GDM1 (cell line): Measurements from ENCODE around the gene RBM20.
"Not testable (repeated sequence)": the region's sequence is repeated elsewhere in the genome, so short reads cannot be mapped to it uniquely, and the experiment has no call there.

ENCODE experiments used
- DNase-seq: peaks from one replicate; lab custom pipeline; 2025; lab: John Stamatoyannopoulos, UW

The RBM20 gene

DNA sequence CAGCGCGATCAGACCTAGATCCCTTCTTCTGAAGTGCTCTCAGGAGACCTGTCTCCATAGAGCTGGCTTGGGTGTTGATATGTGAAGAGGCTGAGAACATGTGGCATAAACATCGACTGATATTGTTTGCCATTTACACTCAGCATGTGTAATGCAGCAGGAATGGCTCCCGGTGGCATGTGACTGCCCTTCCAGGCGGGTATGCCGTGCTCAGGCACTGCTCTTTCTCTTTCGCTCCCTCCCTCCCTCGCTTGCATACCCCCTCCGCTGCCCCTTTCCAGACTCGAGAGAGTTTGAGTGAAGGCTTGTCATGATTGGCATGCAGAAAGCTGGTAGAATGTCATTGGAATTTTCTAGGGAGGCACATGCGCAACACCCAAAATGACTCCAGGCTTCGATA is 120.2 kb downstream of the RBM20 start:
- DNase-seq = no peak

DNA sequence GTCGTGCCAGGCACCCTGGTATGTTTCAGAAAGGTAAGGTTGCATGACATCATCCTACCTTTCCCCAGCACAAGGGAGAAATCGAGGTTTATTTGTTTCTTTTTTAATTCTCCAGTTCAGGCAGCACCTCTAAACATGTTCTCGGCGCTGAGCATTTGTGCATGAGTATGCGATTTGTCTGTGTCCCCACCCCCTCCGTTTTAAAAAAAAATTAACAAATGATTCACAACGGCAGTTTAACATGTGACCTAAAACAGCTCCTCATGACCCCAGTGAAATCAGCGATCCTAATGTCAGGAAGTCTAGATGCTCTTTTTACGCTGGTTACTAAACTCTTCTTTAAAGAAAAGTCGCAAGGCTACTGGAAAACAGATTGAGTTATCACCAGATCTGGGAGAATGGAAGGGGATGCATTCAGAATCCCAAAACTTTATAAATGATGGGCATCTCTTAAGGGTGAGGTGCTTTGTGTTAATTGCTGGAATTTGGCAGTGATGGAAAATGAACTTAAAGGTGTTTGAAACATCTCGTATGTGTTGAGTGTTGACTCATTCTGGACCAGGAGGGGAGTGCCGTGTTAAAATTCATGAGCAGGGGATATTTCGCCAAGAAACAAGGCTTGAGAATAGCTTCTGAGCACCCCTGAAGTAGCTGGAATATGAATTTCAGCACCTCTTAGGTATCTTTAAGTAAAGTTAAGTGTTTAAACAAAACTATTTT is 120.8 kb downstream of the RBM20 start:
- no peak for DNase-seq

DNA sequence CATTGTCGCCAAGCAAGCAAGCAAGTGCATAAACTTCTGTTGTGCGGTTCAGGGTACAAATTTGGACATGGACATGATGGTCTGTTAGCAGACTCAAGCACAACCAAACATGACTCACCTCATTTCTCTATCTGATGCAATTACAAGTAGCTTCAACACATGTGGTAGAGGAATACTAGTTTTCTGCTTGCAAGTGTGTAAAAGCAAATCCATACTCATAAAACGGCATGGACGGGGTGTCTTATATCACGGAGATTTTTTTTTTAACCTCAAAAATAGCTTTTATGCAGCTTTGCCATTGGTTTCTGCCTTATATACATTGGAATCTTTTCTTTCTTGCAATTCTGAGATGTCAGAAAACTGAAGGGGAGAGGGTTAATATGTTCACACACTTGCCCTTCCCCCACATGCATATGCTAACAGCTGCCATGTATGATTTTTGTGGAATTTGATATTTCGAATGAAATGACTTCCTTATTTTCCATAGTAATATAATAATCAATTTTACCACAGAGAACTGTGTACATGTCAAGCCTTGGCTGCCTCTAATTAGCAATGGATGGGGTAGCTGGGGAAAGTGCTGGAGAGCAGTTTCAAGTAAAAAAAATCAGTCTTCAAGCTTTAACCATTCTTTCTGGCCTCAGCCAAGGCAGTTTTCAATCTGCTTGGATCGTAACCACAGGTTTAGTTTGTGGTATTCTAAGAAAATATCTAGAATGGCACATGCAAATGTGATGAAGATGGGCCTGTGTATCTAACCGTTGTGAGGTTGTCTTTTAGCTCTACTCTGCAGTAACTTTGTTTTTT is 121.6 kb downstream of the RBM20 start:
- DNase-seq = no peak

DNA sequence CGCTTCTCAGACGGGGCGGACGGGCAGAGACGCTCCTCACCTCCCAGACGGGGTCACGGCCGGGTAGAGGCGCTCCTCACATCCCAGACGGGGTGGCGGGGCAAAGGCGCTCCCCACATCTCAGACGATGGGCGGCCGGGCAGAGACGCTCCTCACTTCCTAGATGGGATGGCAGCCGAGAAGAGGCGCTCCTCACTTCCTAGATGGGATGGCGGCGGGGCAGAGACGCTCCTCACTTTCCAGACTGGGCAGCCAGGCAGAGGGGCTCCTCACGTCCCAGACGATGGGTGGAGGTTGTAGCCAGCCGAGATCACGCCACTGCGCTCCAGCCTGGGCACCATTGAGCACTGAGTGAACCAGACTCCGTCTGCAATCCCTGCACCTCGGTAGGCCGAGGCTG is 123.5 kb downstream of the RBM20 start:
- not testable (repeated sequence) for DNase-seq

DNA sequence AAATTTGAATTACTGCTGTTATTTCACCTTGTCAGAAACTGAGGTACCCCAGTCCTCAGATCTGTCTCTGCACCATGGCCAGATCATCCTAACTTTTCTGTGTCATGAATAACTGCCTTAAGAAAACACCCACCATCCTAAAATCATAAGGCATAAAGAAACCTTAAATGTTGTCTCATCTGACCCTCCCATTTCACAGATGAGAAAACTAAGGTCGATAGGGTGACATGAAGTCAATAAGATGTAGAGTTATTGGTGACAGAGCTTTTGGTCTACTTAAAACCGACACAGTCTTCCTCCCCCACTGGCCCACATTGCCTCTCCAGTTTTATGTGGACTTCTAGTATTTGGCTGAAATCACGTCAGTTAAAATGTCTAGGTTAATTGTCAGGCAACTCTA is 126.1 kb downstream of the RBM20 start:
- no peak for DNase-seq

DNA sequence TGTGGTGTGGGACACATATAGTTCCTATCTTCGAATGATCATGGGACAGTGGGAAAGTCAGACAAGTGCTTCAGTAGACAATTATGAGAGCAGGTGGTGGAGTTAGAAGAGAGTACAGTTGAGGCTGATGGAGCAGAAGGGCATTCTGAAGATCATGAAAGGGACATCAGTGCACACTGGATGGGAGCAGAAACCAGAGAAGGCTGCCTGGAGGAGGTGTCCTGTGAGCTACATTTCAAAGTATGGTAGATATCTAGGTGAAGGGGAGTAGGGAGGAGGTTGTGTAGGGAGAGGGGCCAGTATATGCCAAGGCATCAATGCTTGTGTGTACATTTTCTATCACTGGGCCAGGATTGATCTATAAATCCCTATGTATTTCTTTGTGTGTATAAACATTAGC is 127.3 kb downstream of the RBM20 start:
- no peak for DNase-seq

DNA sequence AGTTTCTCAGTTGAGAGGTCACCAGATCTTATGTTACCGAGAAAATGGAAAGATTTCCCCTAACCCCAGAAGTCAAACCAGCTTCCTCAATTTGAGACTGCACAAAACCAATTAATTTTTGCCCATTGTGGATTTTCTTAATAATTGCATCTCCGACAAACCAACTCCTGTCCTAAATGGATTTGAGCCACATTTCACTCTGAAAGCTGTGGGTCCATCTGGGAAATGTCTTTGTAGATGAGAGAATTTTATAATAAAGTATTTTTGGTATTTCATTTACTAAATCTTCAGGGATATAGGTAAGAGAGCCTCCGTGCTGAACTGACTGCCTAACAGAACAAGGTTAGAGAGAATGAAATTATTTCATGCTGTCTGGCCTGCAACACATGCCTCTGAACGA is 127.9 kb downstream of the RBM20 start:
- no peak for DNase-seq

DNA sequence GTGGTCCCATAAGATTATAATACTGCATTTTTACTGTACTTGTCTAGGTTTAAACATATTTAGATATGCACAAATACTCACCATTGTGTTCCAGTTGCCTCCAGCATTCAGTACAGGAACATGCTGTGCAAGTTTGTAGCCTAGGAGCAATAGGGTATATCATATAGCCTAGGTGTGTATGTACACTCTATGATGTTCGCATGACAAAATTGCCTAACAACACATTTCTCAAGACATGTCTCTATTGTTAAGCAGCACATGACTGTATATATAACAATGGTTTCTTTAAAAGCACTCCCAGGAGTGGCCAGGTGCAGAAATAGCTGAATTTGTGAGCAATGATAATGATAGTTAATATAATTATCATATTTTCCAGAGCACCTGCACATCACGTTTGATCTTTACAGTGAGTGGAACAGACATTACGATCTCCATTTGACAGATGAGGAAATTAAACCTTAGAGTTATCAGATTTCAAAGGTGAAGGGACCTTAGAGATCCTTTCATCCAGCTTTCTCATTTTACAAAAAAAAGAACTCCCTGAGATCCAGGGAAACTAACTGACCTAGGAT is 128.4 kb downstream of the RBM20 start:
- no peak for DNase-seq

DNA sequence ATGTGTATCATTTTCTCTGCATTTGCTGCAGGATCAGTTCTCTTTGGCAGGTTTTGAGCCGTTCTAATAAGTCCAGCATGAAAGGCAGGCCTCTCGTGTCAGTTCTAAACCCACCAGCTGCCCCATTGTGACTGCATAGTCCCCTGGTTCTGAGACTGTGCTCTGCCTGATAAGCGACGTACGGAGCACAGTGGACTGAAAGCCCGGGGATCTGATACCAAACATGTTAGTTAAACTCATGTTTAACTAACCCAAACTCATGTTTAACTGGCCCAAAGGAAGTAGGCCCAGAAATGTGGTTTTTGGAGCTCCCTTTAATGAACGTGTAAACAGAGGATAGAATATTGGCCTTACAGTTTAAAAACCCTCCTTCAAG is 129.5 kb downstream of the RBM20 start:
- DNase-seq = no peak

DNA sequence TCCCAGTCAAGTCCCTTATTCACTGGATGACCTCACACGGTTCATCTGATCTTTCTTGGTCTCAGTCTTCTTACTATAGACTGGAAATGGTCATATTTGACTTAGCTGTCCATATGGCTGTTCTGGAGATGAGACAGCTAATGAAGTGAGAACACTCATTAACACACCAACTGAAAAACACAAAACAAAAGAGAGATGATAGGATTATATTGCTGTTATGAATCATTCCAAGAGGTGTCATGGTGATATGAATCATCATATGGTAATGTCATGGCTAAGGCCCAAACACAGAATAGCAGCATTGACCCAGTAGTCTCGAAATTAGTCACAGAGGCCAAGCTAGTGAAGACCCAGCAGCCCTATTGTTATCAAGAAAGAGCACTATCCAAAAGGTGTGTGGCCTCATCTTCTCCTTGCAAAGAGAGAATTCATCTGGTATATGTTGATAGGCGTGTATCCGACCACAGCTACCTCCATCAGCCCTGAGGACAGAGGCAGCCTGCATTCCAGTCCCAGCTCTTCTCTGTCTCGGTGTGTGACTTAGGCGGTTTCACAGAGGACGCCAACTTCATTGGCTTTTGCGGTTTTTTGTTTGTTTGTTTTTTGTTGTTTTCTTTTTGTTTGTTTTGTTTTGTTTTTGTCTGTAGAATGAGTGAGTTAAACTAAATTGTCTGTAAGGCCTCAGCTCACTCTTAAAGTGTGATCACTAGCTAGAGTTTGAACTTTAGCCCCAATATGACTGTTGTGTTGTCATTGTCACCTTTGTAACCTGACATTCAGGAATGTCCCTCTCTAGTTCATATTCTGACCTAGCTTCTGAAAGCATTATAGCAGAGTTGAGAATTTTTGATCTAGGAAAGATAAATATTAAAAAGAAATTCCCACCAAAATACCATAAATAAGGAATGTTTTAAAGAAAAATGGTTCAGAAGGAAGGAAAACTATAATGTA is 130.2 kb downstream of the RBM20 start:
- no peak for DNase-seq

DNA sequence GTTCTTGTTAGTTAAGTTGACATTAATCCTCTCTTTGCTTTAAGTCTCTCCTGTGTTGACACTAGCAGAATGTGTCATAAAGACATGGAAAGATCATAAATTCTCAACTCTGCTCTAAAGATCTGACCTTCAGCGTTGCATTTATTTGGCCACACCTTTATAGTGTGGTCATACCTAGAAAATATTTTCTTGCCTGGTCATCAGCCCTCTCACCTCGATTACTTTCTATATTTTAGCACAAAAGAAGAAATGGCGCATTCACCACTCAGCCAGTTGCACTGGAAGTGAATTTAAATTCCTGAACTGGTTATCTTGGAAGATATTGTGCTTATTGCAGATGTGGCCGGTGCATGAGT is 130.9 kb downstream of the RBM20 start:
- no peak for DNase-seq

DNA sequence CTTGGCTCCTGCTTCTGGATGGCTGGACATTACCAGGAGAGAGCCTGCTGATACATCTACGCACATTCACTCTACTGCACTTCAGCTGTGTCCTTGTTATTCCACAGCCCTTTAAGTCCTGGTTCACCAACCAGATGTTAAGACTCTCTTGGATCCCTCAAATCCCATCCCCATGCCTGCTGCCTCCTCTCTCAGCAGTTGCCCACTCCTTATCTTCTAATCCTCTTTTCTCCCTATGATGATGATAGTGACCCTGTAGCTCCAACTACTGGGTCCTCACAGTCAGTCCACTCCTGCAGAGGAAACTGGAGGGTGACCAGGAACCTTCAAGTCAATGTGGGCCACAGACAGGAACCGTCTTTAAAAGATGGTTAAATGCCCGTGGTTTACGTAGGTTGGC is 131.3 kb downstream of the RBM20 start:
- DNase-seq = no peak

DNA sequence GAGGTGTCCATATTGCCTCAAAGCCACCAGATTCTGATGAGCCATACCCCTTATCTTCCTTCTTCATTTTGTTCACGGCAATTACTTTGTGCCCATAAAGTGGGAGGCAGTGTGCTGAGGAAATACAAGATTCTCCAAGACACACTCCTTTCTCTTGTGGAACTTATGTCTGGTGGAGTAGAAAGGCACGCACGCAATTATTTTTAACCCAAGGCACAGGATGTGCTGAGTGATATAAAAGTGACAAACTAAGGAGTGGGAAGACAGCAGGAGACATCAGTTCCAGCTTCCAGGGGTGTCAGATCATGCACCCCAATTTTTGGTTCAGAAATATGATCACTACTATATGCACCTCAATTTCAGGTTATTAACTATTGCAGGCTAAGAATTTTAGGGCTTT is 132.9 kb downstream of the RBM20 start:
- DNase-seq = no peak

DNA sequence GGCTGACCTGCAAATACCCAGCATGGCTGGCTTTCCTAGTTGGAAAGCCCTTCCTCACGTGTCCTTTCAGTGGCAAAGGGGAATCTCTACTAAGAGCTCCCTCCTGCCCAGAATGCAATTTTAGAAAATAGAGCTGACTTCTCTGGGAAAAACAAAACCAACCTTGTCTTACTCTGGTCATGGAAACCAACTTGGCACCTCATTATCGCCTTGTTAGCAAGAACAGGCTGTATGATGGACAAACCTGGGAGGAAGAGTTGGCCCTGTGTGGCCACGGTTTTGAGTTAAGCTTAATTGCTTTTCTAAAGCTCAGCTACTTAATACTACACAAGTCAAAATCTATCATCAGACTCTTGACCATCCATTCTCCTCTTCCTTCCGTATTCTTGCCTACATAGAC is 133.5 kb downstream of the RBM20 start:
- DNase-seq = no peak

DNA sequence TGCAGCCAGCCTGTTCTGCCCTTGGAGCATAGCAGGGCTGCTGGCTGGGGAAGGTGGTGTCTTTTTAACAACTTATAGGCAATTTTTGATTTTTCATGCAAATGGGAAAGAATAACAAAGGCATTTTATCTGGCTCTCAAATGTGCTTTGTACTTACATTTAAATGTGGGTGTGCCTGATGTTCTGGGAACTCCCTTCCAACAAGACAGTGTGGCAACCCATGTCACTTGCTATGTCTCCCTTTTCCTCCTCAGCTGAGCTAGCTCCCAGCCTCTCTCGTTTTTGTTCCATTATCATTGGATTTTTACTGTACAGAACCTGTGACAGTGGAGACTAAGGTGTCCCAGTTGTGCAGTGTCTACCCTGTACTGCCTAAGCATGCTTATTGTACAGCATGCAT is 134.1 kb downstream of the RBM20 start:
- DNase-seq = no peak

DNA sequence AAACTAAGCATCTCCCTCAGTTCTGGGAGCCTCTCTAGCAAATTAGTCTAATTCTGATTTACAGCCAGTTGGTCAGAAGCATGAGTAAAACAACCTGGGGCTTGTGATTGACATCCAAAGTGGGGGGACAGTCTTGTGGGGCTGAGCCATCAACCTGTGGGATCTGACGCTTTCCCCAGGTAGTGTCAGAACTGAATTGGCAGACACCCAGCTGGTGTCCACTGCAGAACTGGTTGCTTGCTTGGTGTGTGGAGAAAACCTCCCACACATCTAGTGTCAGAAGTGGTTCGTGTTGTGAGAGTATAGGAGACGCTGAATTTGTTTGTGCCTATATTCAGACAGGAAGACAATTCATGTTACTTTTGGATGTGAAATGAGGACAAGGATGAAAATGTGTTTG is 135.4 kb downstream of the RBM20 start:
- DNase-seq = no peak

DNA sequence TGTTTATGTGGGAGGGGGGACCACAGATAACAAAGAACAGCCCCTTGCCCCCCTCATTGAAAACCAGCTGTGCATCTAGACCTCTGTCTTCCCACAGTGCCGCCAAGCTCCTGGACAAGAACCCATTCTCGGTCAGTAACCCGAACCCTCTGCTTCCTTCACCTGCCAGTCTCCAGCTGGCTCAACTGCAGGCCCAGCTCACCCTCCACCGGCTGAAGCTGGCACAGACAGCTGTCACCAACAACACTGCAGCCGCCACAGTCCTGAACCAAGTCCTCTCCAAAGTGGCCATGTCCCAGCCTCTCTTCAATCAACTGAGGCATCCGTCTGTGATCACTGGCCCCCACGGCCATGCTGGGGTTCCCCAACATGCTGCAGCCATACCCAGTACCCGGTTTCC is 136.6 kb downstream of the RBM20 start:
- no peak for DNase-seq

DNA sequence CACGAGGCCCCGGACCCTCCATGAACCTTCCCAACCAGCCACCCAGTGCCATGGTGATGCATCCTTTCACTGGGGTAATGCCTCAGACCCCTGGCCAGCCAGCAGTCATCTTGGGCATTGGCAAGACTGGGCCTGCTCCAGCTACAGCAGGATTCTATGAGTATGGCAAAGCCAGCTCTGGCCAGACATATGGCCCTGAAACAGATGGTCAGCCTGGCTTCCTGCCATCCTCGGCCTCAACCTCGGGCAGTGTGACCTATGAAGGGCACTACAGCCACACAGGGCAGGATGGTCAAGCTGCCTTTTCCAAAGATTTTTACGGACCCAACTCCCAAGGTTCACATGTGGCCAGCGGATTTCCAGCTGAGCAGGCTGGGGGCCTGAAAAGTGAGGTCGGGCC is 137.0 kb downstream of the RBM20 start:
- DNase-seq = no peak

DNA sequence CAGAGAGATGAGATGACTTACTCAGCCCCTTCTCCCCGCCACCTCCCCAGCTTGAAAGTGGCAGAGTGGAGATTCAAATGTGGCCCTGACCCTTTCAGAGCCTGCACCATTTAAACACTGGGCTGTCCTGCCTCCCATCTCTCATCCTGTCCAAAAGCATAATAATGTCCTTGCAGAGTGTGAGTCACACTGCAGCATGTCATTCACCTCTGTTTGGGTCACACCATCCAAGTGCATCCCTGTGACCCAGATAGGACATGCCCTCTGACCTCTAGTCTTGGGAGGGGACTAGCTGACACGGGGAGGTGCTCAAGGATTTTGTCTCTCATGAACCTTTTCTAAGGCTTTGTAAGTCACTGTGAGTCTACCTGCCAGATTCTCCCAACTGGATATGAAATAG is 138.5 kb downstream of the RBM20 start:
- DNase-seq = no peak

DNA sequence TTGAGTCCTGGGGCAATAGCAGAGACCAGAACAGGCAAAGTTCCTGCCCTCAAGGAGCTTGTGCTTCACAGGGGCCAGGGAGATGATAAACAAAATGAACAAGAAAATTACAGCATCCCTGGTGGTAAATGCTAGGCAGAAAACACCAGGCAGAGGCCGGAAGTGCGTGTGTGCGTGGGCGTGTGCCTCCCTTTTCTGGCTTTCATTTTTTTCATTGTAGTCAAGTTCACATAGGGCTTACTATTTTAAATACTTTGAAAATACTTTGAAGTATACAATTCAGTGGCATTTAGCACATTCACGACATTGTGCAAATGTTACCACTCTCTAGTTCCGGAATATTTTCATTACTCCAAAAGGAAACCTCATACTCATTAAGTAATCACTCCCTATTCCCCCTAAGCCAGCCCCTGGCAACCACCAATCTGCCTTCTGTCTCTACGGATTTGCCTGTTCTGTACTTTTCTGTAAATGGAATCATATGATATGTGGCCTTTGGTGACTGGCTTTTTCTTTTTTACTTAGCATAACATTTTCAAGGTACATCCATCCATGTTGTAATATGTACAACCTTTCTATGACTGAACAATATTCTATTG is 139.5 kb downstream of the RBM20 start:
- no peak for DNase-seq

DNA sequence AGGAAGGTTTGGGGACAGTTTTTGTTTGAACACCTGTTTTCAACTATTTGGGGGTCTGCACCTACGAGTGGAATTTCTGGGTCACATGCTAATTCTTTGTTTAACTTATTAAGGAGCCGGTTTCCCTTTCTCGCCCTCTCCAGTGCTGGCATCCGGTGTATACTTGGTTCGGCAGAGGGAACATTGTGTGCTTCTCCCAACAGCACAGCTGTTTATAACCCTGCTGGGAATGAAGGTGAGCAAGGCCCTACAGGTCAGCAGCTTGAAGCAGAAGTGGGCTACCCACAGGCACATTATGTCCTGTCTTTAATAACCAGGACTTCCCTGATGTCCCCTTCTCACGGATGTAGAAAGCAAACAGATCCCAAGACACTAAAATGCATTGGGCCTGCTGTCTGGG is 140.1 kb downstream of the RBM20 start:
- DNase-seq = no peak

DNA sequence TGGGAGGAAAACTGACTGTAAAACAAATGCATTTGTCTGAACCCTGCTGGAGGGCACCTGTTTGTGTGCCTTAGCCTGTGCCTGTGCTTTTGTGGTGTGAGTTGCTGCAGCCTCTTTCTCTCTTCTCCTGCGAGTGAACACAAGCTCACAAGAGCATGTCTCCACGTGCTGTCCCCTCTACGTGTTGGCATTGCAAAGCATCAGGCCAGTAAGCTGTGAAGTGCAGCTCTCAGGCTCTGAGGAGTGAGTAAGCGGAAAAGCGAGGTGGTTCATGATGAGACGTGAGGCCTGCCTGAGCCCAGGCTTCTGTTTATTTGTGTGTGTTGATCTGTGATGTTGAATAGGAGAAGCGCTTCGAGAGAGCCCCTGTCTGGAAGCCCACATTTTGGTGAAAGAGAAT is 142.0 kb downstream of the RBM20 start:
- no peak for DNase-seq
